ENCODE data around the gene MCF2L. TPM values are rescaled to one million over a fixed set of nuclear protein-coding genes. Genes with fewer than 3 reads are reported as not detected.

The MCF2L gene
- total RNA-seq, 4 donors from 2014 or later, result 25.0 to 103 (median 61.0) TPM

GRCh38 chr13:112931028-112931934, 37.7 kb upstream of the MCF2L start:
- TF ChIP-seq CTCF (IDR thresholded peaks at IDR 0.05) (peak in 2 of 4 experiments; percentile 14), POLR2A (IDR thresholded peaks at IDR 0.05) (no peak)
- Histone ChIP-seq H3K27me3 (no peaks in the 10 kb centered on the region), H3K4me1 (no peaks in the 10 kb centered on the region), H3K9me3 (no peaks in the 10 kb centered on the region), H3K27ac (no peak overlapping the region), H3K36me3 (no peaks in the 10 kb centered on the region), H3K4me3 (no peak overlapping the region)
- intact Hi-C loops (cut with DNase I; ENCODE audit: low total_unique reads), result no loop called here
- DNase-seq, result no peak

GRCh38 chr13:112932971-112933370, 36.0 kb upstream of the MCF2L start:
- Histone ChIP-seq H3K36me3 (no peaks in the 10 kb centered on the region), H3K4me3 (no peak overlapping the region), H3K27ac (no peak overlapping the region), H3K27me3 (no peaks in the 10 kb centered on the region), H3K4me1 (no peaks in the 10 kb centered on the region), H3K9me3 (no peaks in the 10 kb centered on the region)
- no peak for DNase-seq
- intact Hi-C loops (cut with DNase I; ENCODE audit: low total_unique reads), result no loop called here
- TF ChIP-seq CTCF (IDR thresholded peaks at IDR 0.05) (no peak), POLR2A (IDR thresholded peaks at IDR 0.05) (no peak)

GRCh38 chr13:112933649-112934048, 35.4 kb upstream of the MCF2L start:
- TF ChIP-seq POLR2A (IDR thresholded peaks at IDR 0.05) (no peak), CTCF (IDR thresholded peaks at IDR 0.05) (no peak)
- H3K36me3 ChIP-seq, result no peaks in the 10 kb centered on the region
- H3K4me1 ChIP-seq, result no peaks in the 10 kb centered on the region
- no peak overlapping the region for H3K4me3 ChIP-seq
- no peaks in the 10 kb centered on the region for H3K27me3 ChIP-seq
- intact Hi-C loops (cut with DNase I; ENCODE audit: low total_unique reads), result no loop called here
- H3K27ac ChIP-seq, result no peak overlapping the region
- H3K9me3 ChIP-seq, result no peaks in the 10 kb centered on the region
- DNase-seq, result no peak

- Histone ChIP-seq H3K36me3 (no peaks in the 10 kb centered on the region), H3K4me1 (no peaks in the 10 kb centered on the region), H3K4me3 (no peak overlapping the region), H3K27me3 (no peaks in the 10 kb centered on the region), H3K9me3 (no peaks in the 10 kb centered on the region), H3K27ac (no peak overlapping the region)
- TF ChIP-seq CTCF (IDR thresholded peaks at IDR 0.05), result no peak
- TF ChIP-seq POLR2A (IDR thresholded peaks at IDR 0.05), result no peak
- intact Hi-C loops (cut with DNase I; ENCODE audit: low total_unique reads), result no loop called here
- no peak for DNase-seq
Observed at GRCh38 chr13:112934078-112934477, 34.9 kb upstream of the MCF2L start.

- Histone ChIP-seq H3K4me3 (no peak overlapping the region), H3K27ac (no peak overlapping the region), H3K9me3 (no peaks in the 10 kb centered on the region), H3K27me3 (no peaks in the 10 kb centered on the region), H3K36me3 (no peaks in the 10 kb centered on the region), H3K4me1 (no peaks in the 10 kb centered on the region)
- no peak for TF ChIP-seq POLR2A (IDR thresholded peaks at IDR 0.05)
- TF ChIP-seq CTCF (IDR thresholded peaks at IDR 0.05), result no peak
- DNase-seq, result no peak
- intact Hi-C loops (cut with DNase I; ENCODE audit: low total_unique reads), result no loop called here
Observed at GRCh38 chr13:112938680-112939079, 30.3 kb upstream of the MCF2L start.
